Measurements from ENCODE around the gene SLC35F4. TPM values are rescaled to one million over a fixed set of nuclear protein-coding genes. Genes with fewer than 3 reads are reported as not detected.

Gene SLC35F4
- total RNA-seq, 1 donor from 2014 or later, result not detected

GRCh38 chr14:57851354-57851753 lies 14.5 kb downstream of the SLC35F4 start:
- intact Hi-C loops (cut with DNase I), result no loop called here
- Histone ChIP-seq H3K27me3 (no peaks in the 10 kb centered on the region), H3K27ac (no peak overlapping the region), H3K4me3 (no peak overlapping the region), H3K9me3 (no peaks in the 10 kb centered on the region), H3K4me1 (peaks cover 18% of the 10 kb centered on the region), H3K36me3 (no peaks in the 10 kb centered on the region)
- TF ChIP-seq POLR2A (IDR thresholded peaks at IDR 0.05), result no peak
- no peak for TF ChIP-seq CTCF (IDR thresholded peaks at IDR 0.05)
- no peak for TF ChIP-seq POLR2AphosphoS5 (IDR thresholded peaks at IDR 0.05; ENCODE audit: insufficient read depth in 1 of 2, low read depth in 1 of 2)
- DNase-seq (ENCODE audit: extremely low spot score in 2 of 2), result no peak

DNA sequence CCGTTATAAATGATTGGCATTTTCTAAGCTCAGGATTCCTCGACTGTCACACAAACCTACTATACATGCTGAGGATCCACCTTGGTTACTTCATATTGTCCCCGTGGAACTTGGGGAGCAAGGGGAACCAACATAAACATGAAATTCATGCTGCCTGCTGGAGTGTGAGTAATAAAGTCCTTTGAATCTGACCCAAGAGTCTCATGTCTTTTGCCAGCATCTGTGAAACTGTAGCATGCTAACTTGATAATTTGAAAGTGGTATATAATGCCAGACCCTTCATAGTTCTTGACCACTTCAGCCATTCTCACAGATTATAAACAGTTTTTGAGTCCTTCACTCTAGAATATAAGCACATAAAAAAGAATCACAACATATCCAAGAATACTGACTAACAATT lies 17.1 kb downstream of the SLC35F4 start:
- no peak overlapping the region for H3K4me3 ChIP-seq
- TF ChIP-seq CTCF (IDR thresholded peaks at IDR 0.05) (no peak), POLR2AphosphoS5 (IDR thresholded peaks at IDR 0.05; ENCODE audit: insufficient read depth in 1 of 2, low read depth in 1 of 2) (no peak), POLR2A (IDR thresholded peaks at IDR 0.05) (no peak)
- no peaks in the 10 kb centered on the region for H3K36me3 ChIP-seq
- DNase-seq (ENCODE audit: extremely low spot score in 2 of 2), result no peak
- H3K9me3 ChIP-seq, result no peaks in the 10 kb centered on the region
- intact Hi-C loops (cut with DNase I), result no loop called here
- H3K27me3 ChIP-seq, result no peaks in the 10 kb centered on the region
- H3K4me1 ChIP-seq, result peaks cover 20% of the 10 kb centered on the region
- no peak overlapping the region for H3K27ac ChIP-seq

DNA sequence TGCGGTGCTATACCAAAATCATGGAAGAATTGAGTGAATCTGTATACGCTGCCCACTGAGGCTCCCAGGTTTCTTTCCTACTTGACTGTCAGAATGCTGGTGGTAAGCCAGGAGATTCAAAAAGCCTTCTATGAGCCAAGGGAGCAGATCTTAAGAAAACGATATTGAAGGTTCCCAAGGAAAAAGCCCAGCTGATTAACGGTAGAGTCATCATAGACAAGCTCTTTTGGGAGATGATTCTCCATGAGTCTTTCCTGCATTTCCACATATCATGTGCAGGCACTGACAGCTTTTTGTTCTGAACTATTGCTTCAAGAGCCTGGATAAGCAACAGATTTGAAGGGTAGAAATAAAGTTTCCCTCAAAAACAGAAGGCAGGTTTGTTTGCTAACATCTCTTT lies 17.5 kb downstream of the SLC35F4 start:
- Histone ChIP-seq H3K4me1 (peaks cover 20% of the 10 kb centered on the region), H3K27me3 (no peaks in the 10 kb centered on the region), H3K9me3 (no peaks in the 10 kb centered on the region), H3K36me3 (no peaks in the 10 kb centered on the region), H3K27ac (no peak overlapping the region), H3K4me3 (no peak overlapping the region)
- no peak for TF ChIP-seq POLR2AphosphoS5 (IDR thresholded peaks at IDR 0.05; ENCODE audit: insufficient read depth in 1 of 2, low read depth in 1 of 2)
- TF ChIP-seq POLR2A (IDR thresholded peaks at IDR 0.05), result no peak
- intact Hi-C loops (cut with DNase I), result no loop called here
- DNase-seq (ENCODE audit: extremely low spot score in 2 of 2), result no peak

- H3K36me3 ChIP-seq, result no peaks in the 10 kb centered on the region
- no peak overlapping the region for H3K27ac ChIP-seq
- no peak overlapping the region for H3K4me3 ChIP-seq
- intact Hi-C loops (cut with DNase I), result no loop called here
- H3K4me1 ChIP-seq, result peaks cover 20% of the 10 kb centered on the region
- no peaks in the 10 kb centered on the region for H3K27me3 ChIP-seq
- TF ChIP-seq POLR2AphosphoS5 (IDR thresholded peaks at IDR 0.05; ENCODE audit: insufficient read depth in 1 of 2, low read depth in 1 of 2), result no peak
- TF ChIP-seq POLR2A (IDR thresholded peaks at IDR 0.05), result no peak
- no peak for TF ChIP-seq CTCF (IDR thresholded peaks at IDR 0.05)
- H3K9me3 ChIP-seq, result no peaks in the 10 kb centered on the region
- no peak for DNase-seq (ENCODE audit: extremely low spot score in 2 of 2)
These were observed 18.2 kb downstream of the SLC35F4 start for GRCh38 chr14:57847706-57848105.

DNA sequence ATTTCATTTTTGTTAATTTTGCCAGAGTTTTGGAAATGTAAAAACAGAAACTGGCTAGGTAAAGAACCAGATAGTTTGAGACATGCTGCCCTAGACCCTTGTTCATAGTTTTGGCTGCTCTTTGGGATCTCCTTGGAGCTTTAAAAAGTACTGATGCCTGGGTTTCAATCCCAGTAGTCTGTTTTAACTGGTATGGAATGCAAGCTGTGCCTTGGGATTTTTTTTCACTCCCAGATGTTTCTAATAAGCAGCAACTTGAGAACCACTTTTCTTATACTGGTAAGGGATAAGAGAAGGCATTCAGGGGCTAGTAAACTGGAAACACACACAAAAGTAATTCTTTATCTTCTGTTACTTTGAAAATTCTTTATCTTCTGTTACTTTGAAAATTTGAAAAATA lies 18.8 kb downstream of the SLC35F4 start:
- TF ChIP-seq POLR2AphosphoS5 (IDR thresholded peaks at IDR 0.05; ENCODE audit: insufficient read depth in 1 of 2, low read depth in 1 of 2) (no peak), CTCF (IDR thresholded peaks at IDR 0.05) (no peak), POLR2A (IDR thresholded peaks at IDR 0.05) (no peak)
- DNase-seq (ENCODE audit: extremely low spot score in 2 of 2), result no peak
- no peaks in the 10 kb centered on the region for H3K9me3 ChIP-seq
- H3K27me3 ChIP-seq, result no peaks in the 10 kb centered on the region
- H3K27ac ChIP-seq, result no peak overlapping the region
- H3K4me1 ChIP-seq, result peaks cover 20% of the 10 kb centered on the region
- intact Hi-C loops (cut with DNase I), result no loop called here
- no peak overlapping the region for H3K4me3 ChIP-seq
- no peaks in the 10 kb centered on the region for H3K36me3 ChIP-seq

Data from vagina (tissue), 2 donors.